ENCODE results near the gene POPDC3. TPM values are rescaled to one million over a fixed set of nuclear protein-coding genes. Genes with fewer than 3 reads are reported as not detected.
A peak's percentile ranks its signal among the peaks of the same experiment; 100 is the strongest.

The POPDC3 gene
- total and polyA plus RNA-seq, 10 of the 15 experiments (the other 5 are each of a cell fraction or from before 2014, with no cell fraction given) = 1.6 TPM; not detected in 9

GRCh38 chr6:105112577-105112976 is 67.2 kb downstream of the POPDC3 start:
- H3K4me2 ChIP-seq (ENCODE audit: control insufficient read depth, insufficient read depth) = no peak overlapping the region
- intact Hi-C loops (cut with micrococcal nuclease; ENCODE audit: unreplicated experiment) = no loop called here
- POLR2A ChIA-PET = no interaction called here
- H3K9ac ChIP-seq (ENCODE audit: control insufficient read depth, insufficient read depth, low read length) = no peak overlapping the region
- no peak overlapping the region for H2AFZ ChIP-seq (ENCODE audit: control insufficient read depth, low read depth, low read length)
- H3K9me3 ChIP-seq (replicated peaks; ENCODE audit: control insufficient read depth, insufficient read depth, low read length) = no peaks in the 10 kb centered on the region
- FAIRE-seq = no peak
- H3K27ac ChIP-seq (ENCODE audit: control insufficient read depth, insufficient read depth) = no peak overlapping the region
- peak; percentile 40; the same call in 2 of the 3 replicates for ATAC-seq
- no peak overlapping the region for H3K4me3 ChIP-seq
- SMC1A ChIA-PET (ENCODE audit: uncharacterized antibody, unreplicated experiment) = interaction anchor here (1.0 to 1.3 kb wide), 2 partner anchors 25 to 289 kb away, joined by 3 read pairs; no protein-coding TSS in a partner anchor
- TF ChIP-seq CTCF (IDR thresholded peaks at IDR 0.05 in 2 of 3, conservative IDR thresholded peaks at IDR 0.05 in 1 of 3; ENCODE audit: control insufficient read depth in 2 of 3, extremely low read depth in 1 of 3, insufficient read depth in 1 of 3, low read depth in 3 of 3, low read length in 3 of 3) (peak in 1 of 3 experiments; percentile 10; a peak in 1 of 6 replicates), STAT3 (IDR thresholded peaks at IDR 0.05; ENCODE audit: low read depth, low read length) (no peak), ZSCAN29 (IDR thresholded peaks at IDR 0.05) (no peak), RAD21 (IDR thresholded peaks at IDR 0.05; ENCODE audit: insufficient read depth, low read depth, low read length) (0 out of 2 replicates have a peak, but pooled peaks have one; percentile 9)
- H3K27me3 ChIP-seq (replicated peaks in 1 of 2; ENCODE audit: control insufficient read depth in 2 of 2, insufficient read depth in 2 of 2, low read length in 1 of 2) = no peaks in the 10 kb centered on the region
- no peaks in the 10 kb centered on the region for H4K20me1 ChIP-seq (ENCODE audit: control insufficient read depth, insufficient read depth)
- BruUV-seq (replicated peaks) = no TSS peak
- in situ Hi-C loops (cut with MboI) = no loop called here
- no peaks in the 10 kb centered on the region for H3K79me2 ChIP-seq (ENCODE audit: control insufficient read depth, insufficient read depth, low read length)
- 35% methylated on average over 1 of the region's 1 CpG for WGBS (ENCODE audit: insufficient coverage, insufficient replicate concordance, low lambda C conversion rate, missing lambda C conversion rate)
- no peaks in the 10 kb centered on the region for H3K4me1 ChIP-seq (ENCODE audit: control insufficient read depth, insufficient read depth, low read length)
- CTCF ChIA-PET = interaction anchor here (1.0 to 1.5 kb wide), 3 partner anchors 35 to 289 kb away, joined by 3 to 4 read pairs (median 3); no protein-coding TSS in a partner anchor
- DNase-seq (ENCODE audit: low read depth, low spot score) = no peak
- RAD21 ChIA-PET (ENCODE audit: unreplicated experiment) = no interaction called here
- H3K36me3 ChIP-seq (ENCODE audit: control insufficient read depth in 2 of 2, insufficient read depth in 2 of 2, low read length in 1 of 2) = no peaks in the 10 kb centered on the region

- DNase-seq (ENCODE audit: low read depth, low spot score) (no peak), ATAC-seq (no peak), FAIRE-seq (no peak)
- in situ Hi-C loops (cut with MboI) = no loop called here
- ChIA-PET POLR2A (no interaction called here), CTCF (interaction anchor here (0.5 to 1.5 kb wide), 2 partner anchors 289 to 1868 kb away, joined by 3 read pairs; no protein-coding TSS in a partner anchor), SMC1A (ENCODE audit: uncharacterized antibody, unreplicated experiment) (no interaction called here), RAD21 (ENCODE audit: unreplicated experiment) (no interaction called here)
- no peaks in the 10 kb centered on the region for H3K79me2 ChIP-seq (ENCODE audit: control insufficient read depth, insufficient read depth, low read length)
- H4K20me1 ChIP-seq (ENCODE audit: control insufficient read depth, insufficient read depth) = no peaks in the 10 kb centered on the region
- no peaks in the 10 kb centered on the region for H3K27me3 ChIP-seq (replicated peaks in 1 of 2; ENCODE audit: control insufficient read depth in 2 of 2, insufficient read depth in 2 of 2, low read length in 1 of 2)
- intact Hi-C loops (cut with micrococcal nuclease; ENCODE audit: unreplicated experiment) = no loop called here
- H3K36me3 ChIP-seq (ENCODE audit: control insufficient read depth in 2 of 2, insufficient read depth in 2 of 2, low read length in 1 of 2) = no peaks in the 10 kb centered on the region
- no peak overlapping the region for H3K4me3 ChIP-seq
- H3K9me3 ChIP-seq (replicated peaks; ENCODE audit: control insufficient read depth, insufficient read depth, low read length) = no peaks in the 10 kb centered on the region
- H3K4me1 ChIP-seq (ENCODE audit: control insufficient read depth, insufficient read depth, low read length) = no peaks in the 10 kb centered on the region
- no peak overlapping the region for H3K9ac ChIP-seq (ENCODE audit: control insufficient read depth, insufficient read depth, low read length)
- no peak overlapping the region for H3K27ac ChIP-seq (ENCODE audit: control insufficient read depth, insufficient read depth)
- H3K4me2 ChIP-seq (ENCODE audit: control insufficient read depth, insufficient read depth) = no peak overlapping the region
- 78% methylated on average over 2 of the region's 2 CpGs for WGBS (ENCODE audit: insufficient coverage, insufficient replicate concordance, low lambda C conversion rate, missing lambda C conversion rate)
- BruUV-seq (replicated peaks) = no TSS peak
- H2AFZ ChIP-seq (ENCODE audit: control insufficient read depth, low read depth, low read length) = no peak overlapping the region
- TF ChIP-seq IRF4 (IDR thresholded peaks at IDR 0.05; ENCODE audit: low read depth, low read length) (no peak), YY1 (IDR thresholded peaks at IDR 0.05; ENCODE audit: low read depth, low read length) (no peak), ZNF207 (IDR thresholded peaks at IDR 0.05; ENCODE audit: borderline replicate concordance) (no peak), BACH1 (IDR thresholded peaks at IDR 0.05; ENCODE audit: borderline replicate concordance) (no peak), MAX (IDR thresholded peaks at IDR 0.05; ENCODE audit: low read depth, low read length) (no peak), ZNF622 (IDR thresholded peaks at IDR 0.05) (no peak), CBX5 (IDR thresholded peaks at IDR 0.05; ENCODE audit: low read depth) (no peak), SUPT20H (IDR thresholded peaks at IDR 0.05; ENCODE audit: borderline replicate concordance, control insufficient read depth, low read depth, low read length) (no peak), CREB1 (IDR thresholded peaks at IDR 0.05; ENCODE audit: low read depth) (no peak), ZBTB33 (IDR thresholded peaks at IDR 0.05) (no peak), PAX8 (IDR thresholded peaks at IDR 0.05) (no peak), RBBP5 (conservative IDR thresholded peaks at IDR 0.05) (no peak)
These were observed 67.9 kb downstream of the POPDC3 start for GRCh38 chr6:105111871-105112270.

Measured in GM12878 (cell line).